Measurements from ENCODE around the gene WDR19. TPM values are rescaled to one million over a fixed set of nuclear protein-coding genes. Genes with fewer than 3 reads are reported as not detected.
A peak's percentile ranks its signal among the peaks of the same experiment; 100 is the strongest.
"Not testable (repeated sequence)": the region's sequence is repeated elsewhere in the genome, so short reads cannot be mapped to it uniquely, and the experiment has no call there.

WDR19 gene
- total and polyA plus RNA-seq, 3 experiments from 2014 or later, result 3.4 to 16.5 (median 15.7) TPM

DNA sequence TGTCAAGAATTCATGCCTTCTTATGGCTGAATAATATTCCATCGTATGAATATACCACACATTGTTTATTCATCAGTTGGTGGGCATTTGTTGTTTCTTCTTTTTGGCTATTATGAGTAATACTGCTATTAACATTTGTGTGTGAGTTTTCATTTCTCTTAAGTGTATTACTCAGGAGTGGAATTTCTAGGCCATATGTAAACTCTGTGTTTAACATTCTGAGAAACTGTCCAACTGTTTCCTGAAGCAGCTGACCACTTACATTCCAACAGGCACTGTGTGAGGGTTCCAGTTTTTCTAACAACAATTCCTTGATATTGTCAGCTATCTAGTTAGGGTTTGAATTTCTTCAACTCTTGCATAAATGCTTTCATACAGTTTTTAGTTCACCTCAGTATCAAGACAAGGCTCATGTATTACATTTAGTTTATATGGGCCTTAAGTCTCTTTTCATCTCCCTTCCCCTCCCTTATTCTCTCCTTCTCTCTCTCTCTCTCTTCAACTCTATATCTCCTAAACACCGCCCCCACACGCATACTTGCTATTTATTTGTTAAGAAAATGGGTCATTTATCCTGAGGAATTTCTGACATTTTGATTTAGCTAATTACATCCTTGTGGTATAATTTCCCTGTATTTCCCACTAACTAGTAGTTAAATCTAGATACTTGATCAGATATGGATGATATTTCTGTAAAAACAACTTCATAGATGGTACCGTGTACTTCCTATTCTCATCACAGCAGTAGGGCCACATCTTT lies 77.4 kb downstream of the WDR19 start:
- ChIA-PET CTCF (no interaction called here), POLR2A (no interaction called here)
- no peak overlapping the region for H3K4me3 ChIP-seq (ENCODE audit: low read length)
- H3K27me3 ChIP-seq (ENCODE audit: insufficient read depth, low read length, poor library complexity, severe bottlenecking), result no peaks in the 10 kb centered on the region
- Mint-ChIP-seq H3K4me1 (no peaks in the 10 kb centered on the region), H3K9me3 (no peaks in the 10 kb centered on the region), H3K36me3 (peaks cover 6 to 44% (median 11%) of the 10 kb centered on the region in 3 donors), H3K27me3 (no peaks in the 10 kb centered on the region), H3K27ac (no peak overlapping the region), H3K4me3 (no peak overlapping the region)
- no peaks in the 10 kb centered on the region for H3K36me3 ChIP-seq (ENCODE audit: insufficient read depth, low read length)
- no peak overlapping the region for H3K27ac ChIP-seq (ENCODE audit: low read depth, low read length)
- H3K4me1 ChIP-seq (ENCODE audit: insufficient read depth, low read length), result no peaks in the 10 kb centered on the region
- H3K9me3 ChIP-seq (ENCODE audit: low read length), result no peaks in the 10 kb centered on the region
- DNase-seq, result no peak

DNA sequence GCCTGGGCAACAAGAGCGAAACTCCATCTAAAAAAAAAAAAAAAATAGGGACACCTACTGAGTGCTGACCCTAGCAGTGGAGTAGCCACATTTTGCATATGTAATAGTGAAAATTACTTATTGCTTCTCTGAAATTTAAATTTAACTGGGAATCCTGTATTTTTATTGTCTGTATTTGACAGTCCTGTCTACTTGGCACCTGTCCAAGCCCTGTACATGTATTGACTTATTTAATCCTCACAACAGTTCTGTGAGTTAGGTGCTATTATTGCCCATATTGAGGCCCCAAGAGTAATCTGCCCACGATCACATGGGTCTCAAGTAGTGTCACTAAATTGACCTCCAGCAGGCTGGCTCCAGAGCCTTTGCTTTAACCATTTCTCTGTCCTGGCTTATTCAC lies 81.6 kb downstream of the WDR19 start:
- POLR2A ChIA-PET, result no interaction called here
- no peak overlapping the region for H3K4me3 ChIP-seq (ENCODE audit: low read length)
- no peak for DNase-seq
- no peaks in the 10 kb centered on the region for H3K36me3 ChIP-seq (ENCODE audit: insufficient read depth, low read length)
- no peak overlapping the region for H3K27ac ChIP-seq (ENCODE audit: low read depth, low read length)
- CTCF ChIA-PET, result no interaction called here
- Mint-ChIP-seq H3K27ac (no peak overlapping the region), H3K36me3 (peaks cover 12 to 52% (median 16%) of the 10 kb centered on the region in 3 donors), H3K4me1 (no peaks in the 10 kb centered on the region), H3K9me3 (no peaks in the 10 kb centered on the region), H3K27me3 (no peaks in the 10 kb centered on the region), H3K4me3 (no peak overlapping the region)
- H3K9me3 ChIP-seq (ENCODE audit: low read length), result no peaks in the 10 kb centered on the region
- no peaks in the 10 kb centered on the region for H3K27me3 ChIP-seq (ENCODE audit: insufficient read depth, low read length, poor library complexity, severe bottlenecking)
- no peaks in the 10 kb centered on the region for H3K4me1 ChIP-seq (ENCODE audit: insufficient read depth, low read length)

DNA sequence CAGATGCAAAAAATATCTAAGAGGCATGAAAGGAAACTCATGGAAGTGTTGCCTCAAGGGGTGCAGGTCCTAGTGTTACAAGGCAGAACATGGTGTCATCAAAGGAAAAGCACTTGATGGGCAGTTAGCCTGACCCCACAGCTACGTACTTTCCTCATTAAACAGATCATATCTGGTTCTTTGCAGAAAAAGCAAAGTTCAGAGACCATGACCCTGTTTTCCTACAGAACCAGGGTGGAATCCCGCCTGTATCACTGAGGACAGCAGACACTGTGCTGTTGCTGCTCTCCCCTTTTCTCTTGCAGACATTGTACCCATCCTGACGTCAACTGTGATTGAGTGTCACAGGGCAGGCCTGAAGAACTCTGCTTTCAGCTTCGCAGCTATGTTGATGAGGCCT lies 92.2 kb downstream of the WDR19 start:
- H3K4me3 Mint-ChIP-seq, result no peak overlapping the region
- no peaks in the 10 kb centered on the region for H3K36me3 ChIP-seq (ENCODE audit: insufficient read depth, low read length)
- POLR2A ChIA-PET, result no interaction called here

DNA sequence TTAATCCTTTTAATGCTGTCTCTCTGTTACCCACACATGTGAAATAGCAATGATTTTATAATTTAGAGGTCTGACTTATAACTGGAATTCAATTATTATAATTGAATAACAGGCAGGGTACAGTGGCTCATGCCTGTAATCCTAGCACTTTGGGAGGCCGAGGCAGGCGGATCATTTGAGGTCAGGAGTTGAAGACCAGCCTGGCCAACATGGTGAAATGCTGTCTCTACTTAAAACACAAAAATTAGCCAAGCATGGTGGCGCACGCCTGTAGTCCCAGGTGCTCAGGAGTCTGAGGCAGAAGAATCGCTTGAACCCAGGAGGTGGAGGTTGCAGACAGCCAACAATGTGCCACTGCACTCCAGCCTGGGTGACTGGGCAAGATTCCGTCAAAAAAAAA lies 95.3 kb downstream of the WDR19 start:
- POLR2A ChIA-PET; H3K4me3 Mint-ChIP-seq; H3K27ac Mint-ChIP-seq; H3K36me3 ChIP-seq (ENCODE audit: insufficient read depth, low read length); H3K27me3 Mint-ChIP-seq; H3K9me3 Mint-ChIP-seq; H3K9me3 ChIP-seq (ENCODE audit: low read length); H3K4me1 Mint-ChIP-seq; DNase-seq; H3K4me1 ChIP-seq (ENCODE audit: insufficient read depth, low read length); H3K27me3 ChIP-seq (ENCODE audit: insufficient read depth, low read length, poor library complexity, severe bottlenecking); H3K4me3 ChIP-seq (ENCODE audit: low read length); H3K27ac ChIP-seq (ENCODE audit: low read depth, low read length); CTCF ChIA-PET: not testable (repeated sequence)
- H3K36me3 Mint-ChIP-seq, result peaks cover 11 to 58% (median 29%) of the 10 kb centered on the region in 3 donors

More for the DNA sequence above, 92.2 kb downstream of the WDR19 start:
- H3K4me1 ChIP-seq (ENCODE audit: insufficient read depth, low read length), result no peaks in the 10 kb centered on the region
- no peak for DNase-seq
- Mint-ChIP-seq H3K27me3 (no peaks in the 10 kb centered on the region), H3K9me3 (no peaks in the 10 kb centered on the region), H3K27ac (no peak overlapping the region), H3K4me1 (no peaks in the 10 kb centered on the region), H3K36me3 (peaks cover 11 to 63% (median 33%) of the 10 kb centered on the region in 3 donors)
- H3K4me3 ChIP-seq (ENCODE audit: low read length), result no peak overlapping the region
- no peaks in the 10 kb centered on the region for H3K9me3 ChIP-seq (ENCODE audit: low read length)
- H3K27ac ChIP-seq (ENCODE audit: low read depth, low read length), result no peak overlapping the region
- H3K27me3 ChIP-seq (ENCODE audit: insufficient read depth, low read length, poor library complexity, severe bottlenecking), result no peaks in the 10 kb centered on the region
- CTCF ChIA-PET, result no interaction called here

DNA sequence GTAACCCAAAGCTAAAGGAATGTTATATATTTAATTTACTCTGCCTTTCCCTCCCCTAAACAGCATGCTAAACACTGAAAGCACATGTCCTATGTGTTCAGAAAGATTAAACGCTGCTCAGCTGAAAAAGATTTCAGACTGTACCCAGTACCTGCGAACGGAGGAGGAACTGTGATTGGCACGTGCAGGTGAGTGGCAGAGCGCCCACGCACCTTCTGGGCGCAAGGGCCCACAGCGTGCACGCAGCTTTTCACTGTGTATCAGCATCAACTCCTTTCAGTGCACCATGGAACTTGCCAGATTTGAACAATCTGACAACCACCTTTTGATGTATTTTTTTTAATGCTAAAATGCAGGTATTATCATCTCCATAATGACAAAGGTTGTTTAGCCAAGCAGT lies 96.1 kb downstream of the WDR19 start:
- no peak overlapping the region for H3K4me3 ChIP-seq (ENCODE audit: low read length)
- peak overlapping the region in 1 of 8 donors; percentile 47 for H3K27ac Mint-ChIP-seq
- H3K4me1 Mint-ChIP-seq, result no peaks in the 10 kb centered on the region
- H3K9me3 Mint-ChIP-seq, result no peaks in the 10 kb centered on the region
- no peak for DNase-seq
- H3K36me3 Mint-ChIP-seq, result peaks cover 7 to 54% (median 23%) of the 10 kb centered on the region in 3 donors
- H3K4me1 ChIP-seq (ENCODE audit: insufficient read depth, low read length), result no peaks in the 10 kb centered on the region
- H3K27me3 Mint-ChIP-seq, result no peaks in the 10 kb centered on the region
- no peak overlapping the region for H3K27ac ChIP-seq (ENCODE audit: low read depth, low read length)
- H3K4me3 Mint-ChIP-seq, result no peak overlapping the region
- ChIA-PET CTCF (no interaction called here), POLR2A (no interaction called here)
- H3K36me3 ChIP-seq (ENCODE audit: insufficient read depth, low read length), result no peaks in the 10 kb centered on the region
- H3K27me3 ChIP-seq (ENCODE audit: insufficient read depth, low read length, poor library complexity, severe bottlenecking), result no peaks in the 10 kb centered on the region
- H3K9me3 ChIP-seq (ENCODE audit: low read length), result no peaks in the 10 kb centered on the region

DNA sequence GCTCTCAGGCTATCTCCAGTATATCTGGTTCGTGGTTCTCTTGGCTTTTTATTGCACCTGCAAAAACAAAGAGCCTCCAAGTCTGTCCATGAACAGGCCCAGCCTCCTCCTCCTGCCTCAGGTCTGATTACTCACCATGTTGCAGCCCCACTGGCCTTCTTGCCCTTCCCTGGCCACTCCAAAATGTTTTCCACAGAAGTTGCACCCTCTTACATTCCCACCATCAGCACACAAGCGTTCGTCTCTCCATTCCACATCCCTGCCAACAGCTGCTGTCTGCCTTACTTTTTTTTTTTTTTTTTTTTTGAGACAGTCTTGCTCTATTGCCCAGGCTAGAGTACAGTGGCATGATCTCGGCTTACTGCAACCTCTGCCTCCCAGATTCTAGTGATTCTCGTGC lies 97.1 kb downstream of the WDR19 start:
- POLR2A ChIA-PET, result no interaction called here
- Histone ChIP-seq H3K36me3 (ENCODE audit: insufficient read depth, low read length) (no peaks in the 10 kb centered on the region), H3K27me3 (ENCODE audit: insufficient read depth, low read length, poor library complexity, severe bottlenecking) (no peaks in the 10 kb centered on the region), H3K4me3 (ENCODE audit: low read length) (no peak overlapping the region), H3K27ac (ENCODE audit: low read depth, low read length) (no peak overlapping the region), H3K9me3 (ENCODE audit: low read length) (no peaks in the 10 kb centered on the region), H3K4me1 (ENCODE audit: insufficient read depth, low read length) (no peaks in the 10 kb centered on the region)
- Mint-ChIP-seq H3K4me1 (no peaks in the 10 kb centered on the region), H3K27ac (peak overlapping the region in 1 of 8 donors; percentile 16), H3K9me3 (no peaks in the 10 kb centered on the region), H3K4me3 (no peak overlapping the region), H3K27me3 (no peaks in the 10 kb centered on the region), H3K36me3 (peaks cover 4 to 46% (median 21%) of the 10 kb centered on the region in 3 donors)
- no peak for DNase-seq
- CTCF ChIA-PET, result no interaction called here

DNA sequence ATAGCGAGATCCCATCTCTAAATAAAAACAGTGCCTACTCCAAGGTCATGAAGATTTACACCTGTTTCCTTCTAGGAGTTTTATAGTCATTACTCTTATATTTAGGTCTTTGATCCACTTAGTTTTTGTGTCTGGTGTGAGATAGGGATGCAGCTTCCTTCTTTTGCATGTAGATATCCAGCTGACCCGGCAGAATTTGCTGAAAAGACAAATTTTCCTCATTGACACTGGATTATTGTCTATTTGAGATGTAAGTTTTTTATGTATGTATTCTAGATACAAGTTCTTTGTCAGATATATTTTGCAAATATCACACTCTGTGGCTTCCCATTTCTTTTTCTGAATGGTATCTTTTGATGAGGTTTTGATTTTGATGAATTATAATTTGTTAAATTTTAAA lies 98.4 kb downstream of the WDR19 start:
- H3K27me3 ChIP-seq (ENCODE audit: insufficient read depth, low read length, poor library complexity, severe bottlenecking), result no peaks in the 10 kb centered on the region
- H3K27ac ChIP-seq (ENCODE audit: low read depth, low read length), result no peak overlapping the region
- no peak overlapping the region for H3K4me3 ChIP-seq (ENCODE audit: low read length)
- H3K36me3 ChIP-seq (ENCODE audit: insufficient read depth, low read length), result no peaks in the 10 kb centered on the region
- Mint-ChIP-seq H3K36me3 (peaks cover 0 to 47% (median 14%) of the 10 kb centered on the region in 3 donors), H3K4me1 (no peaks in the 10 kb centered on the region), H3K27ac (peak overlapping the region in 1 of 8 donors; percentile 61), H3K27me3 (no peaks in the 10 kb centered on the region), H3K9me3 (no peaks in the 10 kb centered on the region), H3K4me3 (no peak overlapping the region)
- DNase-seq, result no peak
- ChIA-PET POLR2A (no interaction called here), CTCF (interaction anchor here (0.6 kb wide), 1 partner anchor 17 kb away, joined by 3 read pairs; no protein-coding TSS in a partner anchor)
- H3K4me1 ChIP-seq (ENCODE audit: insufficient read depth, low read length), result no peaks in the 10 kb centered on the region
- no peaks in the 10 kb centered on the region for H3K9me3 ChIP-seq (ENCODE audit: low read length)

DNA sequence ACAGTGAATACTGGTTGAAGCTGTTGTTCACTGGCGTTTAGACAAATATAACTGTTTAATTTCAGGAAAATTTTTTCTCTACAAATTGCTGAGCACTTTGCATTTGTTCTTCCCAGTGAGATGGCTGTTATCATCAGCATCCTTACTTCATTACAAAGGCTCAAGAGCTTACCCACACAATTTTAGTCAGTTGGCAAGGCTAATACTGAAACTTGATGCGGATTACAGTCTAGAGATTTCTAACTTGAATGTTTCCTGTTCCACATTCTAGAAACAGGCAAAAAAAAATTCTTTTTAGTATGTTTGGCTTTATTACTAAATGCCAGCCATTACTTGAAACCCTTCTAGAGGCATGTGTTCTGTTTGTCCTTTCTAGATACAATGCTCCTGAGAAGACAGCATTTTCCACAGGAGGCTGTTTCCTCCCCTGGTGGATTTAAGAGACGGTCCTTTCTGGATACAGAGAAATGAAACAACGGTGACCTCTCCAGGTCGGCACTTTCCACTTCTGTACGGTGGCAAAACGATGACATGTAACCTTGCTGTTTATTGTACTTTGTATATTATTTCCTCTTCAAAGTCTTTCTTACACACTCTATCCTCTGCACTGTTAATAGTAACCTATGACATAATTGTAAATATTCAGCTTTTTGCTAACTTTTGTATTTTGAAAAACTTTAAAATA lies 102.9 kb downstream of the WDR19 start:
- H3K4me1 ChIP-seq (ENCODE audit: insufficient read depth, low read length), result no peaks in the 10 kb centered on the region
- H3K4me3 ChIP-seq (ENCODE audit: low read length), result no peak overlapping the region
- Mint-ChIP-seq H3K4me1 (no peaks in the 10 kb centered on the region), H3K36me3 (peaks cover 9 to 65% (median 12%) of the 10 kb centered on the region in 3 donors), H3K27ac (peak overlapping the region in 1 of 8 donors; percentile 26), H3K9me3 (no peaks in the 10 kb centered on the region), H3K4me3 (no peak overlapping the region), H3K27me3 (no peaks in the 10 kb centered on the region)
- no peak overlapping the region for H3K27ac ChIP-seq (ENCODE audit: low read depth, low read length)
- no peak for DNase-seq
- CTCF ChIA-PET, result no interaction called here
- H3K27me3 ChIP-seq (ENCODE audit: insufficient read depth, low read length, poor library complexity, severe bottlenecking), result no peaks in the 10 kb centered on the region
- POLR2A ChIA-PET, result no interaction called here
- peaks cover 11% of the 10 kb centered on the region for H3K36me3 ChIP-seq (ENCODE audit: insufficient read depth, low read length)
- H3K9me3 ChIP-seq (ENCODE audit: low read length), result no peaks in the 10 kb centered on the region

All from CD8-positive, alpha-beta memory T cell (primary cell).